UCSD-AML1 (cell line): ENCODE data around the gene LLPH.
A peak's percentile ranks its signal among the peaks of the same experiment; 100 is the strongest.
"Not testable (repeated sequence)": the region's sequence is repeated elsewhere in the genome, so short reads cannot be mapped to it uniquely, and the experiment has no call there.

ENCODE experiments used
- DNase-seq: peaks from one replicate; lab custom pipeline; 2025; ENCODE audit not compliant: unreplicated experiment; lab: John Stamatoyannopoulos, UW

The LLPH gene

GRCh38 chr12:66130267-66131066 lies at the start of gene LLPH:
Gene LLPH, minus strand, starts transcription at chr12:66130750. Its CDS starts 1,644 bp downstream, at chr12:66129106.
- DNase-seq, result peak; percentile 88

- DNase-seq, result no peak
Observed at GRCh38 chr12:66176105-66176900, 45.8 kb upstream of the LLPH start.

GRCh38 chr12:66174391-66175325 lies 44.1 kb upstream of the LLPH start:
- not testable (repeated sequence) for DNase-seq

- no peak for DNase-seq
Observed at GRCh38 chr12:66170606-66171005, 40.1 kb upstream of the LLPH start.

- peak; percentile 96 for DNase-seq
Observed at GRCh38 chr12:66169221-66170170, 38.9 kb upstream of the LLPH start, which contains the start of gene TMBIM4. Gene TMBIM4, minus strand, starts transcription at chr12:66169996. Its CDS starts 45 bp downstream, at chr12:66169951.

GRCh38 chr12:66168410-66168809 lies 37.9 kb upstream of the LLPH start:
- DNase-seq, result no peak

- DNase-seq, result no peak
Observed at GRCh38 chr12:66166561-66166960, 36.0 kb upstream of the LLPH start.

- no peak for DNase-seq
Observed at GRCh38 chr12:66165141-66165540, 34.6 kb upstream of the LLPH start.

- no peak for DNase-seq
Observed at GRCh38 chr12:66164349-66164821, 33.8 kb upstream of the LLPH start.

- no peak for DNase-seq
Observed at GRCh38 chr12:66163289-66163688, 32.7 kb upstream of the LLPH start.

- DNase-seq, result no peak
Observed at GRCh38 chr12:66162701-66163100, 32.2 kb upstream of the LLPH start.

- no peak for DNase-seq
Observed at GRCh38 chr12:66160704-66161103, 30.2 kb upstream of the LLPH start.

GRCh38 chr12:66159123-66159522 lies 28.6 kb upstream of the LLPH start:
- no peak for DNase-seq

GRCh38 chr12:66156654-66157053 lies 26.1 kb upstream of the LLPH start:
- DNase-seq, result no peak

- DNase-seq, result no peak
Observed at GRCh38 chr12:66154776-66155175, 24.2 kb upstream of the LLPH start.

- no peak for DNase-seq
Observed at GRCh38 chr12:66152732-66153131, 22.2 kb upstream of the LLPH start.

- peak; percentile 10 for DNase-seq
Observed at GRCh38 chr12:66149702-66150398, 19.3 kb upstream of the LLPH start.

- no peak for DNase-seq
Observed at GRCh38 chr12:66144791-66145754, 14.5 kb upstream of the LLPH start.
